ENCODE measurements around the gene MRAP2.

GRCh38 chr6:84123186-84123585 lies 89.6 kb downstream of the MRAP2 start:
- TF ChIP-seq POLR2AphosphoS5 (IDR thresholded peaks at IDR 0.05; ENCODE audit: low read depth, low read length) (no peak), CTCF (IDR thresholded peaks at IDR 0.05) (no peak), REST (IDR thresholded peaks at IDR 0.05; ENCODE audit: insufficient read depth in 1 of 2, low read depth in 2 of 2, low read length in 1 of 2) (no peak), TCF7L2 (IDR thresholded peaks at IDR 0.05; ENCODE audit: low read depth, low read length) (no peak), SIN3A (IDR thresholded peaks at IDR 0.05; ENCODE audit: borderline replicate concordance, insufficient read depth, low read depth, low read length) (no peak)
